HG03139 (cell line): ENCODE results near the gene COG8.
A peak's percentile ranks its signal among the peaks of the same experiment; 100 is the strongest.
"Not testable (repeated sequence)": the region's sequence is repeated elsewhere in the genome, so short reads cannot be mapped to it uniquely, and the experiment has no call there.

ENCODE experiments used
- ATAC-seq: cut with Tn5 transposase; IDR thresholded peaks from one replicate; pipeline ENCODE4 v1.9.1; 2021; ENCODE audit not compliant: unreplicated experiment

The COG8 gene

GRCh38 chr16:69319826-69320739 is 19.3 kb downstream of the COG8 start:
- no peak for ATAC-seq

- no peak for ATAC-seq
Observed at GRCh38 chr16:69319381-69319780, 20.0 kb downstream of the COG8 start.

- no peak for ATAC-seq
Observed at GRCh38 chr16:69318911-69319289, 20.5 kb downstream of the COG8 start.

GRCh38 chr16:69318177-69318910 is 21.0 kb downstream of the COG8 start:
- no peak for ATAC-seq

- no peak for ATAC-seq
Observed at GRCh38 chr16:69316595-69317034, 22.7 kb downstream of the COG8 start.

- ATAC-seq = no peak
Observed at GRCh38 chr16:69315486-69316311, 23.7 kb downstream of the COG8 start.

- ATAC-seq = no peak
Observed at GRCh38 chr16:69314534-69314933, 24.8 kb downstream of the COG8 start.

GRCh38 chr16:69313469-69313868 is 25.9 kb downstream of the COG8 start:
- no peak for ATAC-seq

- peak; percentile 39 for ATAC-seq
Observed at GRCh38 chr16:69311533-69312387, 27.6 kb downstream of the COG8 start.

- peak; percentile 90 for ATAC-seq
Observed at GRCh38 chr16:69310653-69311532, 28.5 kb downstream of the COG8 start, which contains the start of gene VPS4A. VPS4A (plus strand) TSS chr16:69311350; CDS start chr16:69311512, 162 bp downstream.

- no peak for ATAC-seq
Observed at GRCh38 chr16:69309316-69309715, 30.0 kb downstream of the COG8 start.

- ATAC-seq = no peak
Observed at GRCh38 chr16:69307856-69308255, 31.5 kb downstream of the COG8 start.

GRCh38 chr16:69307091-69307490 is 32.3 kb downstream of the COG8 start:
- ATAC-seq = no peak

- no peak for ATAC-seq
Observed at GRCh38 chr16:69306031-69306430, 33.3 kb downstream of the COG8 start.

- ATAC-seq = no peak
Observed at GRCh38 chr16:69302301-69302700, 37.1 kb downstream of the COG8 start.

GRCh38 chr16:69301861-69302260 is 37.5 kb downstream of the COG8 start:
- no peak for ATAC-seq

GRCh38 chr16:69301187-69301586 is 38.2 kb downstream of the COG8 start:
- no peak for ATAC-seq

- no peak for ATAC-seq
Observed at GRCh38 chr16:69298261-69298660, 41.1 kb downstream of the COG8 start.

- ATAC-seq = not testable (repeated sequence)
Observed at GRCh38 chr16:69296771-69297170, 42.6 kb downstream of the COG8 start.
